ENCODE measurements around the gene EPHA5. TPM values are rescaled to one million over a fixed set of nuclear protein-coding genes. Genes with fewer than 3 reads are reported as not detected.

Gene EPHA5
- total RNA-seq (2022; extraction: Qiagen RNA extraction) = 0.16 to 0.42 TPM (median 0.30 TPM) in 5 replicates

GRCh38 chr4:65670331-65671031, at the start of gene EPHA5:
TSS of gene EPHA5 (minus strand) at chr4:65670489. CDS start at chr4:65669742, 747 bp downstream.

